ENCODE results near the gene SIRPG.

- TF ChIP-seq CTCF (IDR thresholded peaks at IDR 0.05) (no peak), POLR2A (IDR thresholded peaks at IDR 0.05) (no peak)
Observed at GRCh38 chr20:1618479-1618878, 39.1 kb downstream of the SIRPG start.

Data from heart left ventricle (tissue), 13 donors.